Right atrium auricular region (tissue), 2 donors: Measurements from ENCODE around the gene FHL2. TPM values are rescaled to one million over a fixed set of nuclear protein-coding genes. Genes with fewer than 3 reads are reported as not detected.

Experiments
- DNase-seq: peaks from one replicate; pipeline ENCODE4 v3.0.0-alpha.2; 2019; ENCODE audit warnings: low spot score
- H3K27ac ChIP-seq, 2 donors: fragments of 200-600 bp; sonication (generic); 1 replicate in 1 of 2; 2 replicates in 1 of 2; pipeline ENCODE4 v1.5.1; 2016 to 2019
- H3K27me3 ChIP-seq, 2 donors: fragments of 200-600 bp; sonication (generic); one replicate each; pipeline versions ENCODE4 v1.5.1 to v1.6.0; 2017 to 2019
- H3K36me3 ChIP-seq: fragments of 200-600 bp; sonication (generic); one replicate; pipeline ENCODE4 v1.5.1; 2016
- H3K4me1 ChIP-seq, 2 donors: fragments of 200-600 bp; sonication (generic); one replicate each; pipeline versions ENCODE4 v1.5.1 to v1.6.0; 2017 to 2019
- H3K4me3 ChIP-seq, 2 donors: fragments of 200-600 bp; sonication (generic); 1 replicate in 1 of 2; 2 replicates in 1 of 2; pipeline ENCODE4 v1.5.1; 2017 to 2019; ENCODE audit warnings: mild to moderate bottlenecking in 1 of 2, moderate library complexity in 1 of 2
- H3K9me3 ChIP-seq, 2 donors: fragments of 200-600 bp; sonication (generic); one replicate each; pipeline ENCODE4 v1.5.1; 2019
- CTCF ChIP-seq, 2 donors: fragments of 200-600 bp; sonication (generic); IDR thresholded peaks; one replicate each; pipeline ENCODE4 v1.5.1; 2019; ENCODE audit warnings: antibody characterized with exemption in 2 of 2
- total RNA-seq, 2 donors: library from RNA; depleted of rRNA; stranded (reverse); fragments of >200 nt; gene quantifications; one replicate each; pipeline ENCODE4 v1.1.0, GENCODE V29; 2016

FHL2 gene
- total RNA-seq, 2 donors from 2014 or later = 141 to 356 TPM

- no peak for DNase-seq
- peaks cover 3% of the 10 kb centered on the region for H3K36me3 ChIP-seq
- no peaks in the 10 kb centered on the region for H3K9me3 ChIP-seq
Observed at GRCh38 chr2:105391058-105391627, 7.7 kb downstream of the FHL2 start.

GRCh38 chr2:105390454-105390853, 8.4 kb downstream of the FHL2 start:
- no peak for TF ChIP-seq CTCF (IDR thresholded peaks at IDR 0.05)
- H3K4me1 ChIP-seq = peaks cover 0 to 36% of the 10 kb centered on the region in 2 donors
- H3K27me3 ChIP-seq = no peaks in the 10 kb centered on the region
- H3K36me3 ChIP-seq = peaks cover 10% of the 10 kb centered on the region
- no peak overlapping the region for H3K4me3 ChIP-seq
- DNase-seq = no peak
- H3K27ac ChIP-seq = peak overlapping the region in 1 of 2 donors; percentile 9
- no peaks in the 10 kb centered on the region for H3K9me3 ChIP-seq

More at GRCh38 chr2:105391058-105391627, 7.7 kb downstream of the FHL2 start:
- TF ChIP-seq CTCF (IDR thresholded peaks at IDR 0.05) = no peak
- peaks cover 0 to 36% of the 10 kb centered on the region in 2 donors for H3K4me1 ChIP-seq
- no peak overlapping the region for H3K4me3 ChIP-seq
- no peaks in the 10 kb centered on the region for H3K27me3 ChIP-seq
- peak overlapping the region in 1 of 2 donors; percentile 9 for H3K27ac ChIP-seq

GRCh38 chr2:105388971-105389381, 9.9 kb downstream of the FHL2 start:
- Histone ChIP-seq H3K4me3 (no peak overlapping the region), H3K9me3 (no peaks in the 10 kb centered on the region), H3K27ac (peak overlapping the region; percentile 12 to 58), H3K4me1 (peaks cover 0 to 37% of the 10 kb centered on the region in 2 donors), H3K36me3 (peaks cover 24% of the 10 kb centered on the region), H3K27me3 (no peaks in the 10 kb centered on the region)
- DNase-seq = no peak
- TF ChIP-seq CTCF (IDR thresholded peaks at IDR 0.05) = no peak

GRCh38 chr2:105387225-105387624, 11.6 kb downstream of the FHL2 start:
- H3K9me3 ChIP-seq = no peaks in the 10 kb centered on the region
- H3K4me1 ChIP-seq = peaks cover 0 to 42% of the 10 kb centered on the region in 2 donors
- no peak overlapping the region for H3K4me3 ChIP-seq
- peaks cover 29% of the 10 kb centered on the region for H3K36me3 ChIP-seq
- no peaks in the 10 kb centered on the region for H3K27me3 ChIP-seq
- no peak for DNase-seq
- peak overlapping the region; percentile 12 to 20 for H3K27ac ChIP-seq
- no peak for TF ChIP-seq CTCF (IDR thresholded peaks at IDR 0.05)

GRCh38 chr2:105385731-105386540, 12.9 kb downstream of the FHL2 start:
- H3K27me3 ChIP-seq = no peaks in the 10 kb centered on the region
- peaks cover 36% of the 10 kb centered on the region for H3K36me3 ChIP-seq
- no peak for DNase-seq
- H3K9me3 ChIP-seq = no peaks in the 10 kb centered on the region
- peaks cover 0 to 49% of the 10 kb centered on the region in 2 donors for H3K4me1 ChIP-seq
- H3K27ac ChIP-seq = no peak overlapping the region
- no peak for TF ChIP-seq CTCF (IDR thresholded peaks at IDR 0.05)
- H3K4me3 ChIP-seq = no peak overlapping the region
